Stimulated activated CD8-positive, alpha-beta memory T cell treated with anti-CD3 and anti-CD28 coated beads, Interleukin-15, amount 100 ng/mL, for 48 hours (primary cell): ENCODE measurements around the gene RANBP1.

ENCODE experiments used
- DNase-seq, 2 donors: peaks; one replicate each; pipeline ENCODE4 v3.0.0-alpha.2; 2020; ENCODE audit warnings: low read depth in 2 of 2

RANBP1 gene

DNA sequence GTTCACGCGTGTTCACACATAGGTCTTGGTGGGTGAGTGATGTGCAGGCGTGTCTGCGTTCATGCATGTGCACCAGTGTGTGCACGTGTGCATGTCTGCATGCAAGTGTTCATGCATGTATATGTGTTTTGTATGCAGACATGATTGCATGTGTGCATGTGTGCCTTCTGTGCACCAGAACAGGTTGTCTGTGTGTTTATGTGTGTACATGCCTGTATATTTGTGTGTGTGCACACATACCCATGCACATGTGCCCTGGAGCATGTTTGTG is 20.6 kb downstream of the RANBP1 start:
- no peak for DNase-seq

DNA sequence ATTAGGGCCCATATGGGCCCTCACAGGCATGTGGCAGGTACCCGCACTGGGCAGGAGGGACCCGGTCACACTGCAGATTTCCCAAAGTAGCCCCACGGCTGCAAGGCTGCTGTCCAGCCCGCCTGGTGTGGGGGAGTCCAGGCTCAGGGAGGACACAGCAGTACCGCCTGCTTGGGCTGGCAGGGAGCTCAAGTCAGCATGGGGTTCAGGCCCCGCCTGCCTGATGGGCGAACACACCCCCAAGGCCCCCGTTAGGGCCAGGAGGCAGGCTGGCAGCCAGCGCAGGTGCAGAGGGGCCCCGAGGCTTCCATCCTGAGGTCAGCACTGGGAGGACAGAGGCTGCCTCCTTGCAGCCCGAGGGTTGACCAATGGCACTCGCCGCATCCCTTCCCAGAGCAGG is 21.2 kb downstream of the RANBP1 start:
- DNase-seq, result no peak

DNA sequence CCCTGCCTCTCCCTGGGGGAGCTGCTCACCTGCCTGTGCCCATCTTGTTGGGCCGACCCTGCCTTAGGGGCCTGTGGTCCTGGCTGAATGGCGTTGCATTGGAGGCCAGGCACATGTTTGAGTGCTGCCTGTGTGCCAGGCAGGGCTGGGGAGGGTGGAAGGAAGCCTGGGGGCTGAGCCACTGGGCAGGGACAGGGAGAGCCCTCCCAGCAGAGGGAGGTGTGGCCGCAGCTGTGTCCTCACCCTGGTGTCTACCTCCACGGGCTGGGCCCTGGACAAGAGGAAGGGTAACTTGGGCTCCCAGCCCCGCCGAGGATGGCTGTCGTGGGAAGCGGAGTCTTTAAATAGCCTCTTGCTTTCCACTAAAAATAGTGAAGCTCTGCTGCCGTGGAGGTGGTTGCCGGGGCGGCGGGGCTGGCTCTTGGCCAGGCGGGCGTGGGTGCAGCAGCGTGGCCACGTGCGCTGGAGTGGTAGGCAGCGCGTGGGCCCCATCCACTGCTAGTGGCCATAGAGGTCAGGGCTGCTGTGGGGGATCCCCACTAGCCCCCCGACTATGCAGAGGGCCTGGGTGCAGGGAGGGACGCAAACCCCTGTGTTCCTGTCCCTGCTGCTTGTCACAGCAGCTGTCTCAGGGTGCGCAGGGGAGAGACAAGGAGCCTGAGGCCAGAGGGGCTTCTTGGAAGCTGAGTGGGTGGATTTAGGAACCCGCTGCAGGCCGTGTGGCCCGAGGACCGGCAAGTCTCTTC is 21.9 kb downstream of the RANBP1 start:
- no peak for DNase-seq

DNA sequence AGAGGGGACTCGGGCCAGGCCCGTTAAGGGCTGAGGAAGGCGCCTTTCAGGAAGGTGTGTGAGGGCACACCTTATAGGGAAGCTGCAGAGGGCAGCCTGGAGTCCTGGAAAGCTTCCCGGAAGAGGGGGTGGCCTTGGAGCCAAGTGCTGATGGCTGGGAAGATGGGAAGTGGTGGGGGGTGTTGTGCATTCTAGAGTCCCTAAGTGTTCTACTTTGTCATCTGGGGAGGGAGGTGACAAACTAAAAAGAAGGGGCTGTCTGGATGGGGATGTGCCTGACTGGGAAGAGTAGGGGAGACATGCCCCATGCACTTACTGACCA is 22.5 kb downstream of the RANBP1 start:
- no peak for DNase-seq

DNA sequence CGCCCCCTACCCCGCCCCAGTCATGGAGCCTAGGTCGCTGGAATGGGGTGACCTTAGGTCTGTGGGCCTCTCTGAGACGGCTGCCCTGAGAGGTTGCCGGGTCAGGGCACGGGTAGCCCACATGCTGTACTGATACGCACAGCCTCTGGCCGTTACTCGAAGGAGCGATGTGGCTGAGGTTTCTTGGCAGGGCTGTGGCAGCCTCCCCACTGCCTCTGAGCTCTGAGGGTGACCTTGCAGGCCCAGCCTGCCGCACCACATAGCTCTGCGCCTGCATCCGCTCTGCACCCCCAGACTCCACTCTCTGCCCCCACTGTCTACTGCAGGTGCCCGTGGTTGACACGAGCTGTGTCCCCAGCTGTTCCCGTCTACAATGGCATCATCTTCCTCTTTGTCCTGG is 23.0 kb downstream of the RANBP1 start:
- DNase-seq, result no peak

DNA sequence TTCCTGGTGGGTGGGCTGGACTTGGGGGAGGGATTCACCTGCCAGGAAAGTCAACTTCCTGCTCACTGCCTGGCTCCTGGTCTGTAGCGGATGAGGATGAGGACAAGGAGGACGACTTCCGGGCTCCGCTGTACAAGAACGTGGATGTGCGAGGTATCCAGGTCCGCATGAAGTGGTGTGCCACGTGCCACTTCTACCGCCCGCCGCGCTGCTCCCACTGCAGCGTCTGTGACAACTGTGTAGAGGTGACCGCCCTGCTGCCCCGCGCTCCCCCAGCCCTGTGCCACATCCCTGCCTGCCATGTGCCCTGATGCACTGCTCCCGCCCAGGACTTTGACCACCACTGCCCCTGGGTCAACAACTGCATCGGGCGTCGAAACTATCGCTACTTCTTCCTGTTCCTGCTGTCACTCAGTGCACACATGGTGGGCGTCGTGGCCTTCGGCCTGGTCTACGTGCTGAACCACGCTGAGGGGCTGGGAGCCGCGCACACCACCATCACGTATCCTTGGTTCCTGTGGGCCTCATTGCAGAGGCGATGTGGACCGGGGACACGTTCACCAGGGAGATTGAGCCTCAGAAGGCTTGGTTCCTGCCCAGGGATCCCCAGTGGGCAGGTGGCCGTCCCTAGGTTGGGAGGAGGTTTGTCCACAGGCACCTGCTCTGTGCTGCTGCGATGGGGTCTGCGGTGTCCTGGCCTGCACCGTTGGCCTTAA is 23.6 kb downstream of the RANBP1 start:
- no peak for DNase-seq

DNA sequence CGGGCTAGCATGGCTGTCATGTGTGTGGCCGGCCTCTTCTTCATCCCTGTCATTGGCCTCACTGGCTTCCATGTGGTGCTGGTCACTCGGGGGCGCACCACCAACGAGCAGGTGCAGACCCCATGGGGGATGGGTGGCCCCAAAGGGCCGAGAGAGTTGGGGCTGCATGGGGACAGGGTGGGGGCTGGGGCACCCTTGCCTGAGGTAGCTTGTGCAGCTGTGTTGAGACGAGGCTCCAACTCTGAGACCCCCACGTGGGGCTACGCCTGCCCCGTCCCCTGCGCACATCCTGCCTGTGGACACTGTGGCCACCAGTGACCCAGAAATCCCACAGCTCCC is 24.2 kb downstream of the RANBP1 start:
- DNase-seq, result no peak

DNA sequence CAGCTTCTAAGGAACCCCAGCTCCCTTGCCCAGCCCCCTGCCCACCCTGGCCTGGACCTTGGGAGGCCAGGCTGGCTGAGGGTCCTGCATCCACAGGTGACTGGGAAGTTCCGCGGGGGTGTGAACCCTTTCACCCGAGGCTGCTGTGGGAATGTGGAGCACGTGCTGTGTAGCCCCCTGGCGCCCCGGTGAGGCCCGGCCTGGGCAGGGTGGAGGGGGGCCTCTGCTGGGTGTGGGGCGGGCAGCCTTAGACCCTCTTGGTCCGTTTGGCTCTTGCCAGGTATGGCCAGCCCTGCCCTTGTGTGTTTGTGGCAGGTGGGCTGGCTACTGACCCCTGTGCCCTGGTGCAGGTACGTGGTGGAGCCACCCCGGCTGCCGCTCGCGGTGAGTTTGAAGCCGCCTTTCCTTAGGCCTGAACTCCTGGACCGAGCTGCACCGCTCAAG is 24.6 kb downstream of the RANBP1 start:
- DNase-seq, result no peak

DNA sequence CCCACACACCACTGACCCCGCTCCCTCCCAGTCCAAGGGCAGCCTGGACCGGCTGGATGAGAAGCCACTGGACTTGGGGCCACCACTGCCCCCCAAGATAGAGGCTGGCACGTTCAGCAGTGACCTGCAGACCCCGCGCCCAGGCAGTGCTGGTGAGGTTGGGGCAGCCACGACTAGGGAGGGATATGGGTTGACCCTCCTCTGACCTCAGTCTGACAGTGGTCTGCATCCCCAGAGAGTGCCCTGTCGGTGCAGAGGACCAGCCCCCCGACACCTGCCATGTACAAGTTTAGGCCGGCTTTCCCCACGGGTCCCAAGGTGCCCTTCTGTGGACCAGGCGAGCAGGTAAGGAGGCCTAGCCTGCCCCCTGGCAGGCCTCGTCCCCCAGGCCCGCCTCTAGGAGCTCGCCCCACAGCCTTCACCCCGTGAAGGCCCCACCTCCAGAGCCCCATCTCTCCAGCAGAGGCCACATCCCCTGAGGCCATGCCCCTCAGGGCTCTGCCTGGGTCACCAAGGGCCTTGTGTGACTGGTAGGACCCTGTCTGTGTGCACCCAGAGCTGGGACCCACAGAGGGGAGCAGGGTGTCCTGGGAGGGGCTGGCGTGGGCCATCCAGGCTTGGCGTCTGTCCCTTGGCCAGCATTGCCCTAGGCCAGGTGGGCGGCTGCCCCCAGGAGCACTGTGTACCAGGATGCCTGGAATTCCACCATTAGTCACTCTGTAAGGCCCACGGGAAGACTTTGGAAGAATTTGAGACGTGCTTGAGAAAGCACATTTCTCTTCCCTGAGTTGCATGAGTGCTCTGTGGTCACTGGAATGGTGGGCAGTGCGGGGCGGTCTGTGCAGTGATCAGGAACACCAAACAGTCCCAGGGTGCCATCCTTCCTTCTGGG is 25.5 kb downstream of the RANBP1 start:
- DNase-seq, result no peak

DNA sequence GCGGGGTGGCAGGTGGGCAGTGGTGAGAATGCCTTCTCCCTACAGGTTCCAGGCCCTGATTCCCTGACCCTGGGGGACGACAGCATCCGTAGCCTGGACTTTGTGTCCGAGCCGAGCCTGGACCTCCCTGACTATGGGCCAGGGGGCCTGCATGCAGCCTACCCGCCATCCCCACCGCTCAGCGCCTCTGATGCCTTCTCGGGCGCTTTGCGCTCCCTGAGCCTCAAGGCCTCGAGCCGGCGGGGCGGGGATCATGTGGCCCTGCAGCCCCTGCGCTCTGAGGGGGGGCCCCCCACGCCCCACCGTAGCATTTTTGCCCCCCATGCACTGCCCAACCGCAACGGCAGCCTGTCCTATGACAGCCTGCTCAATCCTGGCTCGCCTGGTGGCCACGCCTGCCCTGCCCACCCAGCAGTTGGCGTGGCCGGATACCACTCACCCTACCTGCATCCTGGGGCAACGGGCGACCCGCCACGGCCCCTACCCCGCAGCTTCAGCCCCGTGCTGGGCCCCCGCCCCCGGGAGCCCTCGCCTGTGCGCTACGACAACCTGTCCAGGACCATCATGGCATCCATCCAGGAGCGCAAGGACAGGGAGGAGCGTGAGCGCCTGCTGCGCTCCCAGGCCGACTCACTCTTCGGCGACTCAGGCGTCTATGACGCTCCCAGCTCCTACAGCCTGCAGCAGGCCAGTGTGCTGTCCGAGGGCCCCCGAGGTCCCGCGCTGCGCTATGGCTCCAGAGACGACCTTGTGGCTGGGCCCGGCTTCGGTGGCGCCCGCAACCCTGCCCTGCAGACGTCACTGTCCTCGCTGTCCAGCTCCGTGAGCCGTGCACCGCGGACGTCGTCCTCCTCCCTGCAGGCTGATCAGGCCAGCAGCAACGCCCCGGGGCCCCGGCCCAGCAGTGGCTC is 27.1 kb downstream of the RANBP1 start:
- DNase-seq, result no peak

DNA sequence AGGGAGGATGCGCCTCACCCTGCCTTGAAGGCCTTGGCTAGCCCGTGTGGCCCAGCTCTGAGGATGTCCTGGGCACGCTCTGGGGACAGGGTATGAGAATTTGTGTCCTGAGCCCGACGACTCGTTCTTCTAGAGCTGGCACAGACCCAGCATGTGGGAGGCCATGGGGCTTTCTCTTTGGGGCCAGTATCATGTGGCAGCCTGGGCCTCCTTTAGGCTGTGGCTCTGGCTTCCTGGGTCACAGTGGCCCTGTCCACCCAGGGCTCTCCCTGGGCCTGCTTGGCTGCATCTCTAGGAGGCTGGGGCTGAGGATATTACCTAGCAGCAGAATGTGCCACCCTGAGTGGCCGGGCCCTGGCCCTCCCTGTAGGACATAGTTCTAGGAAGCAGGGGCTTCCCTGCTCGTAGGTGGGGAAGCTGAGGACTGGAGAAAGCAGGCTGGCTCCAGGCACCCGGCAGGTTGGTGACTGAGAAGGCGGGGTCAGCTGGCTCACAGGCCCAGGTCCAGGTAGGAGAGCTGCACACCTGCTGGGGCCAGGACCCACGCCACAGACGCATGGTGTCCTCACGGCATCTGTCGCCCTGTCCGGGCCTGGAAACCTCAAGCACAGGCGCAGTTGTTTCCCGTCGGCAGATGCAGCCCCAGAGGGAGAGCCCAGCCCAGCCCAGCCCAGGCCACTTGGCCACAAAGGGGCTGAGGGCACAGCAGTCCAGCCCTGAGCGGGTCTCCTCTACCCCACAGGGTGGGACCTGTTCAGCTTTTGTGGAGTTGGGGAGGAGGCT is 28.2 kb downstream of the RANBP1 start:
- DNase-seq, result no peak

DNA sequence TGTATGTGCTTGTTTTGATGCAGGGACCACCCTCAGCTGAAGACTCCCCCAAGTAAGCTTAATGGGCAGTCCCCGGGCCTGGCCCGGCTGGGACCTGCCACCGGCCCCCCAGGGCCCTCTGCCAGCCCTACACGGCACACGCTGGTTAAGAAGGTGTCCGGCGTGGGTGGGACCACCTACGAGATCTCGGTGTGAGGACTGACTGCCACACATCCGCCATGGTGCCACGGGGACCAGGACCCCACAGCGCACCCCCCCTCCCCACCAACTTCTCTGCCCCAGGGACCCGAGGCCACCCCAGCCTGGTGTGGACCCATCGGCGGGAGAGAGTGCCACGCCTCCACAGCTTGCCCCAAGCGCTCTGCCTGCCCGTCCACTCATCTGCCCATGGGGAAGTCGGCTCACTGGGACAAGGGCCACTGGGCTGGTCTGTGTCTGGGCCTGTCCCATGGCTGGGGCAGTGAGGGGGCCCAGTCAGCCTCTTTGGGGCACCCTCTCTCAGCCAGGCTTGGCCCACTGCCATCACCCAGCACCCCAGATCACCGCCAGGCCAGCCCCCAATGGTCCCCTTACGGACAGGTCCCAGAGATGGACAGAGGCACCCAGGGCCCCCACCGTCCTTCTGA is 29.4 kb downstream of the RANBP1 start:
- no peak for DNase-seq

DNA sequence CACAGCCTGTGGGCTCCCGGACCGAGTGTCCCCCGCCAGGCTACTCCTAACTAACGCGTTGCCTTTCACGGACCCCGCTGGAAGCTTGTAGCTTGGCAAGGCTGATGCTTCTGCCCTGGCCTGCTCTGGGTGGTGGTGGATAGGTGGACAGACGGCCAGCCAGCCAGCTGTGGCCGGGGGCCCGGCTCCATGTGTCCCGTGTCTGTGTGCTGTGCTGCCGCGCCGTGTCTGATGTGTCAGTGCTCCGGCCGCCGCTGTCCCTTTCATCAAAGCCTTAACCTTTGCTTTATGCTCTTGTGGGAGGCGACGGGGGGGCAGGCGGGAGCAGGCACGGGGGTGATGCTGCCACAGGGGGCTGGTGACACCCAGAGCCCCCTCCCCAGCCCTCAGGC is 29.9 kb downstream of the RANBP1 start:
- no peak for DNase-seq

DNA sequence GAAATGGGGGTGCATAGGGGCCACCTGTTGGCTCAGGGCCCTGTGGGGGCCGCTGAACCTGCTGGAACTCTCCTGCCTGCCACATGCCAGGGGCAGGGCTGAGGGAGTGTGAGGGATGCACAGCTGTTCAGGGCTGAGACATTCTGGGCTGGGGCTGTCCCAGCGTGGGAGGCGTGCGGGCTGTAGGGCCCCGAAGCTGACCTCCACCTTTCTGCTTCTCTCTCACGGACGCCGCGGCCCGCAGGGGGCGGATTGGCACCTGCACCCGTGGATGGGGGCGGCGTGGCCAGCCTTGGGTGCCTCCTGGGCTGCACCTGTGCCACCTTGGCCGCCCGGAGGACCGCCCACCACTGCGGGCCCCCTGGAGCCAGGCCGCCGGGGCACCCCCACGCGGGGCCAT is 30.9 kb downstream of the RANBP1 start:
- no peak for DNase-seq

DNA sequence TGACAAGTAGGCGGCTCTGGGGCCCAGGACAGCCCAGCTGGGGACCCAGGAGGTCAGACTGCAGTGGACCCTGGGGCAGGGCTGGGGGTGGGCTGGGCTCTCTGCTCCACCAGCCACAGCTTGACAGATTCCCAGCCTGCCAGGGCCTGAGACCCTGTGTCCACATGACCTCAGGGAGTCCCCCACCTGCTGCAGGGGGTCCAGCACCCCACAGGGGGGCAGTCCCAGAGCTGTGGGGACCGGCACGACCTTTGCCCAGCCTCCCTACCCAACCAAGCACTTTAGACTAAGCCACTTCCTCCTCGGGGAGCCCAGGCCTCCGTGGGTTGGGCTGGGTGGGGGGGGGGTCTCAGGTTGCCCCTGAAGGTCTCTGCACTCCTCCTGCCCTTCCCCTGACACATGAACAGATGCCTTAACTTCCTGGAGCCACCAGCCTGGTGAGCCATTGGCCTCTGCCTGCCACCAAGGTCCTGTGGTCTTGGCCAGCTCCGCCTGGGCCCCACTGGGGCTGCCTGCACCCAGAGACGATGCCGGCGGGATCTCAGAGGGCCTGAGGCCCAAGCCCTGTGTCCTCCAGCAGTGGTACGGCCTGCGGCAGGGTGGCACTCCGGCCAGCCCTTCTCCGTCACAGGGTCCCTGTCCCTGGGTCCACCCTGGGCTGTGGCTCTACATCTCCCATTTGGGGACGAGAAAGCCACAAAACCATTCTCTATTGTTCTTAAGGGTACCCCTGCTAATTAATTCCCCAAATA is 31.5 kb downstream of the RANBP1 start:
- no peak for DNase-seq

DNA sequence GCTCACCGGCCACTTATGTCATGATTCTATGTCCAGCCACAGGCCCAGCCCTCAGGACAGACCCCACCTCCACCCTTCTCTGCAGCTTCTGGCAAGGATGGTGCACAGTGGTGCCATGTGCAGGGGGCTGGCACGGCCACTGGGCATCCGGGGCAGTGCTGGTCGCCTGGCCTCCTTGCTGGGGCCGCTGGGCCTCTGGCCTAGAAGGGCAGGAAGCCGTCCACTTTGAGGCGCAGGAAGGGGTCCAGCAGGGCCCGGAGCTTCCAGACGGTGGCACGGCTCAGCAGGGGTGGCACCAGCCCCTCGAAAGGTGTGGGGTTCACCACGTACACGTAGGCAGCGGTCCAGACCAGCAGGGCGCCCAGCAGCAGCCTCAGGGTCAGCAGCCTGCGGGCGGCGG is 32.5 kb downstream of the RANBP1 start:
- DNase-seq, result no peak

DNA sequence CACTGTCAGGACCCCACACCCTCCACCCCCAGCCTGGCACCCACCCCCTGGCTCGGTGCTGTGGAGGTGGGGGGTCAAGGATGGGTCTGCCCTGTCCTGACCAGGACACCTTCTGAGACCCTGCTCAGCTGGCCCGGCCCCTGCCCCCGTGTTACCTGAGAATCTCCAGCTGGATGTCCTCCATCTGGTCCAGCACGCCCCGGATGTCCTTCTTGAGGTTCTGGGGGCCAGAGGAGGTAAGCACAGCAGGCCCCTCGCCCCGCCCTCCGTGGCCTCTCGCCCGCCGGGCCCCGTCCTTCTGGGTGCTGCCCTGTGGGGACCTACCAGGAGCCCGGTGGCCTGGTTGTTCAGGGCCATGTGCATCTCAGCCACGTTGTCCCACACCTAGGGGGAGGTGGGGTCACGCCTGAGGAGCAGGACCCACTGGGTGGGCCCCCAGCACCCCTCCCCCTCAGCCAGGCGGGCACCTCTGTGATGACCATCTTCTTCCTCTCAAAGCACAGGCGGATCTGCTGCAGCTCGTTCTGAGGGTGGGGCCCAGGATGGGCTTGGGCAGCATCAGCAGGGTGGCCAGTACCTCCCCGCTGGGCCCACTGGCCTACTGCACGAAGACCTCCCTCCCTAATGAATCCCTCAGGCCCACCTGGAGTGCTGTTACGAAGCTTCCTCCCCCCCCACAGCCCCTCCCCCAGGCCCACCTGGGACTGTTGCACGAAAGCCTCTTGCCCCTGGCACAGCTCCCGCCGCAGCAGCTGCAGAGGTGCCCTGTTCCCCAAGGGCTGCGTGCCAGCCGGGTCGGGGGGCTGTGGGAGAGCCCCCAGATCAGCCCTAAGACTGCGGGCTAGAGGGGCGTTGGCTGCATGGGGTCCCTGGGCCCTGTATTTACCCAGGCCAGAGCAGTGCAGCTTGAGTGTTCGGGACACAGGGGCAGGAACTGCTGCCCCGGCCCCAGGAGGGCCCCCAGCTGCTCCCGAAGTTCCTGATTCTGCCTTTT is 33.6 kb downstream of the RANBP1 start:
- DNase-seq, result no peak

DNA sequence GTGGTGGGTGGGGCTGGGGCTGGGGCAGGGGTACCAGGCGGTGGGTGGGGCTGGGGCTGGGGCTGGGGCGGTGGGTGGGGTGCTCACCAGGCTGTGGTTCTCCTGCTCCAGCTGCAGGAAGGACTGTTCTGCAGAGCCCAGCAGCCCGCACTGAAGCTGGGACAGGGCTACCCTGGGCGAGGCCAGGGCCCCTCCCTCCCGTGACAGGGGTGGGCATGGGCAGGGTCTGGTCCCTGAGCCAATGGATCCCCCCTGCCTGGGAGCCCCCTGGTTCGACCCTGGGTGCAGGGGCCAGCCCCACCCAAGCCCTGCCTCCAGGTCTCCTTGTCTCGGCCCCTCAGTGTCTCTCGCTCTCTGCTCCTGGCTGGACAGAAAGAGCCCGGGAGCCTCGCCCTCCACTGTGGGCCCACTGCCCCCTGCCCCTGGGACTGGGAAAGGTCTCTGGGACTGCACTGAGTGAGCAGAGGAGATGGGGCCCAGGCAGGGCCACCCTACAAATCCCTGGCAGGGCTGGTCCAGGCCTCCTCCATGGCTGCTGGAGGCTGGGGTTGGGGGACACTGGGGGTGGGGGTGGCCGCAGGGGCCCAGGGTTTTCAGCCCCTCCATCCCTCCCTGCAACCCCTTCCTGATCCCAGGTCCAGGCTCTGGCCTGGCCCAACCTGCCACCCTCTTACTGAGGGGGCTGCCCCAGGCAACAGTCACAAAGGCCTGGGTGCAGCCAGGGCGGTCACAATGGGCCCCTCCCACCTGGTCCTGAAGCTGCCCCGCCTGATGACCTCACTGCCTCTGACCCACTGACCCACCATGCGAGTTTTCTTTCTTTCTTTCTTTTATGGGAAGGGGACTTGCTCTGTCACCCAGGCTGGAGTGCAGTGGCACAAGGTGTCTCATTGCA is 34.7 kb downstream of the RANBP1 start, which contains the start of gene CCDC188:
TSS of gene CCDC188 (minus strand) at position 675 of the 895 bp plus-strand sequence. CDS start at position 606, 69 bp downstream.
- DNase-seq, result no peak
